Measurements from ENCODE around the gene AIM2.
"Not testable (repeated sequence)": the region's sequence is repeated elsewhere in the genome, so short reads cannot be mapped to it uniquely, and the experiment has no call there.

Gene AIM2
- long read RNA-seq, donor 1 = 0 reads
- long read RNA-seq, donor 2 = 0 reads
- long read RNA-seq, donor 3 = 0 reads
- long read RNA-seq, donor 4 = 0 reads
- long read RNA-seq, donor 5 = 0 reads
- long read RNA-seq, donor 6 = 0 reads
- long read RNA-seq, donor 7 = 0 reads
- long read RNA-seq, donor 8 = 0 reads

GRCh38 chr1:159076438-159077119 lies at the start of gene AIM2:
AIM2 (minus strand) TSS chr1:159076766; CDS start chr1:159073499, 3,267 bp downstream.
- no peak for DNase-seq

GRCh38 chr1:159123587-159123986 lies 47.0 kb upstream of the AIM2 start:
- no peak for DNase-seq

- no peak for DNase-seq
These were observed 45.5 kb upstream of the AIM2 start for GRCh38 chr1:159122005-159122621.

- DNase-seq = no peak
These were observed 45.0 kb upstream of the AIM2 start for GRCh38 chr1:159121526-159121925.

GRCh38 chr1:159120317-159120716 lies 43.8 kb upstream of the AIM2 start:
- no peak for DNase-seq

GRCh38 chr1:159113596-159114433 lies 37.2 kb upstream of the AIM2 start:
- DNase-seq = no peak

- DNase-seq = not testable (repeated sequence)
These were observed 26.5 kb upstream of the AIM2 start for GRCh38 chr1:159103021-159103420.

GRCh38 chr1:159100589-159100988 lies 24.0 kb upstream of the AIM2 start:
- DNase-seq = no peak

GRCh38 chr1:159098596-159098995 lies 22.0 kb upstream of the AIM2 start:
- no peak for DNase-seq

- DNase-seq = no peak
These were observed 15.6 kb upstream of the AIM2 start for GRCh38 chr1:159092036-159092760.

GRCh38 chr1:159091607-159092031 lies 15.1 kb upstream of the AIM2 start:
- DNase-seq = no peak

GRCh38 chr1:159091180-159091560 lies 14.6 kb upstream of the AIM2 start:
- DNase-seq = no peak

- no peak for DNase-seq
These were observed 14.0 kb upstream of the AIM2 start for GRCh38 chr1:159090286-159091179.

GRCh38 chr1:159089184-159089791 lies 12.7 kb upstream of the AIM2 start:
- no peak for DNase-seq

- no peak for DNase-seq
These were observed 12.1 kb upstream of the AIM2 start for GRCh38 chr1:159088546-159089183.

GRCh38 chr1:159088050-159088449 lies 11.5 kb upstream of the AIM2 start:
- DNase-seq = no peak

GRCh38 chr1:159084867-159085266 lies 8.3 kb upstream of the AIM2 start:
- no peak for DNase-seq

GRCh38 chr1:159084152-159084551 lies 7.6 kb upstream of the AIM2 start:
- no peak for DNase-seq

GRCh38 chr1:159083013-159083412 lies 6.4 kb upstream of the AIM2 start:
- no peak for DNase-seq

- no peak for DNase-seq
These were observed 5.1 kb upstream of the AIM2 start for GRCh38 chr1:159081626-159082025.

Data from right kidney (tissue), 9 donors.